Measurements from ENCODE around the gene NOTCH4.

DNA sequence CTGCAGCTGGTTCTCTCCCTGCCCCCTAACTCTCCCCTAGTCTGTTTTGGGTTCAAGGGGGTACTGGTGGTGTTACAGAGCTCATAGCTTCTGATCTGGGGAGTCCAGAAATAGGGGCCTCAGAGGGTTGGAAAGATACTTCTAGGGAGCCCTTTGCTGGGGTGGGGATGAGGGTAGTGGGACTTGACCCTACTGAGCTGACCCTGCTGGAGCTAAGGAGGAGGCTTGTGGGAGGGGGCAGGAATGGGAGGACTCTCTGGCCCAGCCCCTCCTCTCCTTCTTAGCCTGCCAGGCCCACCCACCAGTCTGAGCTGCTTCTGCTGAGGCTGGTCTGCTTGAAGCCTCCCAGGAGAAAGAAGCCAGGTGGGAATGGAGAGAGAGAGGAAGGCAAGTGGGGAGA is 59.6 kb downstream of the NOTCH4 start, which contains the start of gene EGFL8:
- TF ChIP-seq, protein P1, sequence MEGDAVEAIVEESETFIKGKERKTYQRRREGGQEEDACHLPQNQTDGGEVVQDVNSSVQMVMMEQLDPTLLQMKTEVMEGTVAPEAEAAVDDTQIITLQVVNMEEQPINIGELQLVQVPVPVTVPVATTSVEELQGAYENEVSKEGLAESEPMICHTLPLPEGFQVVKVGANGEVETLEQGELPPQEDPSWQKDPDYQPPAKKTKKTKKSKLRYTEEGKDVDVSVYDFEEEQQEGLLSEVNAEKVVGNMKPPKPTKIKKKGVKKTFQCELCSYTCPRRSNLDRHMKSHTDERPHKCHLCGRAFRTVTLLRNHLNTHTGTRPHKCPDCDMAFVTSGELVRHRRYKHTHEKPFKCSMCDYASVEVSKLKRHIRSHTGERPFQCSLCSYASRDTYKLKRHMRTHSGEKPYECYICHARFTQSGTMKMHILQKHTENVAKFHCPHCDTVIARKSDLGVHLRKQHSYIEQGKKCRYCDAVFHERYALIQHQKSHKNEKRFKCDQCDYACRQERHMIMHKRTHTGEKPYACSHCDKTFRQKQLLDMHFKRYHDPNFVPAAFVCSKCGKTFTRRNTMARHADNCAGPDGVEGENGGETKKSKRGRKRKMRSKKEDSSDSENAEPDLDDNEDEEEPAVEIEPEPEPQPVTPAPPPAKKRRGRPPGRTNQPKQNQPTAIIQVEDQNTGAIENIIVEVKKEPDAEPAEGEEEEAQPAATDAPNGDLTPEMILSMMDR (IDR thresholded peaks at IDR 0.05): no peak
- no peak for TF ChIP-seq POLR2A (IDR thresholded peaks at IDR 0.05)
